Stimulated activated memory B cell treated with anti-CD40 and anti-IgM and Interleukin-4, amounts not matched to agents 10 μg/mL and 1 μg/mL and 100 μg/mL, for 72 hours (primary cell): ENCODE results near the gene ITGB3.
"Not testable (repeated sequence)": the region's sequence is repeated elsewhere in the genome, so short reads cannot be mapped to it uniquely, and the experiment has no call there.

Experiments
- ATAC-seq: fragments of 150-1000 bp; cut with Tn5 transposase; 2 replicates; pipeline ENCODE4 v1.10.0; 2021
- H3K27ac Mint-ChIP-seq: one replicate; pipeline ENCODE4 v1.8.0; 2022; ENCODE audit warnings: mild to moderate bottlenecking, mixed read lengths
- H3K27me3 Mint-ChIP-seq: one replicate; pipeline ENCODE4 v1.8.0; 2022; ENCODE audit warnings: mixed read lengths
- H3K36me3 Mint-ChIP-seq: one replicate; pipeline ENCODE4 v1.8.0; 2022; ENCODE audit warnings: mixed read lengths
- H3K4me1 Mint-ChIP-seq: one replicate; pipeline ENCODE4 v1.8.0; 2022; ENCODE audit warnings: mixed read lengths
- H3K4me3 Mint-ChIP-seq: one replicate; pipeline ENCODE4 v1.8.0; 2022; ENCODE audit warnings: mild to moderate bottlenecking, moderate library complexity, mixed read lengths
- H3K9me3 Mint-ChIP-seq: one replicate; pipeline ENCODE4 v1.8.0; 2022; ENCODE audit warnings: mixed read lengths

Gene ITGB3

GRCh38 chr17:47217279-47217678, 36.3 kb upstream of the ITGB3 start:
- H3K27ac Mint-ChIP-seq, H3K4me3 Mint-ChIP-seq, H3K36me3 Mint-ChIP-seq, H3K9me3 Mint-ChIP-seq, ATAC-seq: not testable (repeated sequence)
- H3K27me3 Mint-ChIP-seq, result peaks cover 13% of the 10 kb centered on the region
- peaks cover 38% of the 10 kb centered on the region for H3K4me1 Mint-ChIP-seq

- H3K27ac Mint-ChIP-seq, result no peak overlapping the region
- no peaks in the 10 kb centered on the region for H3K36me3 Mint-ChIP-seq
- H3K4me1 Mint-ChIP-seq, result peaks cover 30% of the 10 kb centered on the region
- no peak overlapping the region for H3K4me3 Mint-ChIP-seq
- peaks cover 13% of the 10 kb centered on the region for H3K27me3 Mint-ChIP-seq
- no peak for ATAC-seq
- H3K9me3 Mint-ChIP-seq, result peaks cover 4% of the 10 kb centered on the region
These were observed 34.7 kb upstream of the ITGB3 start for GRCh38 chr17:47218896-47219430.

- H3K27ac Mint-ChIP-seq, result no peak overlapping the region
- peaks cover 6% of the 10 kb centered on the region for H3K9me3 Mint-ChIP-seq
- no peak overlapping the region for H3K4me3 Mint-ChIP-seq
- no peaks in the 10 kb centered on the region for H3K36me3 Mint-ChIP-seq
- H3K4me1 Mint-ChIP-seq, result peaks cover 30% of the 10 kb centered on the region
- peak; percentile 16 for ATAC-seq
- peaks cover 13% of the 10 kb centered on the region for H3K27me3 Mint-ChIP-seq
These were observed 33.8 kb upstream of the ITGB3 start for GRCh38 chr17:47219621-47220475.

GRCh38 chr17:47220531-47220999, 33.1 kb upstream of the ITGB3 start:
- no peak for ATAC-seq
- peaks cover 30% of the 10 kb centered on the region for H3K4me1 Mint-ChIP-seq
- H3K27me3 Mint-ChIP-seq, result peaks cover 13% of the 10 kb centered on the region
- no peak overlapping the region for H3K27ac Mint-ChIP-seq
- no peaks in the 10 kb centered on the region for H3K36me3 Mint-ChIP-seq
- peaks cover 6% of the 10 kb centered on the region for H3K9me3 Mint-ChIP-seq
- no peak overlapping the region for H3K4me3 Mint-ChIP-seq

GRCh38 chr17:47221154-47221553, 32.5 kb upstream of the ITGB3 start:
- Mint-ChIP-seq H3K27ac (no peak overlapping the region), H3K27me3 (peaks cover 13% of the 10 kb centered on the region), H3K36me3 (no peaks in the 10 kb centered on the region), H3K4me3 (no peak overlapping the region), H3K9me3 (peaks cover 6% of the 10 kb centered on the region), H3K4me1 (peaks cover 30% of the 10 kb centered on the region)
- ATAC-seq, result no peak

- Mint-ChIP-seq H3K36me3 (no peaks in the 10 kb centered on the region), H3K27me3 (peaks cover 13% of the 10 kb centered on the region), H3K4me1 (peaks cover 30% of the 10 kb centered on the region), H3K27ac (no peak overlapping the region), H3K9me3 (peaks cover 6% of the 10 kb centered on the region), H3K4me3 (no peak overlapping the region)
- ATAC-seq, result no peak
These were observed 31.6 kb upstream of the ITGB3 start for GRCh38 chr17:47222047-47222446.

- no peaks in the 10 kb centered on the region for H3K36me3 Mint-ChIP-seq
- no peak overlapping the region for H3K4me3 Mint-ChIP-seq
- peaks cover 30% of the 10 kb centered on the region for H3K4me1 Mint-ChIP-seq
- H3K9me3 Mint-ChIP-seq, result peaks cover 6% of the 10 kb centered on the region
- no peak for ATAC-seq
- H3K27ac Mint-ChIP-seq, result peak overlapping the region; percentile 3
- H3K27me3 Mint-ChIP-seq, result peaks cover 13% of the 10 kb centered on the region
These were observed 30.6 kb upstream of the ITGB3 start for GRCh38 chr17:47223007-47223406.

GRCh38 chr17:47223460-47223859, 30.2 kb upstream of the ITGB3 start:
- Mint-ChIP-seq H3K4me1 (peaks cover 28% of the 10 kb centered on the region), H3K4me3 (no peak overlapping the region), H3K9me3 (peaks cover 6% of the 10 kb centered on the region), H3K27ac (peak overlapping the region; percentile 3), H3K27me3 (peaks cover 13% of the 10 kb centered on the region), H3K36me3 (no peaks in the 10 kb centered on the region)
- no peak for ATAC-seq

GRCh38 chr17:47224077-47224476, 29.6 kb upstream of the ITGB3 start:
- ATAC-seq, H3K27ac Mint-ChIP-seq, H3K9me3 Mint-ChIP-seq, H3K4me3 Mint-ChIP-seq, H3K36me3 Mint-ChIP-seq: not testable (repeated sequence)
- Mint-ChIP-seq H3K27me3 (peaks cover 13% of the 10 kb centered on the region), H3K4me1 (peaks cover 22% of the 10 kb centered on the region)

GRCh38 chr17:47224966-47225365, 28.7 kb upstream of the ITGB3 start:
- H3K27ac Mint-ChIP-seq, result no peak overlapping the region
- no peak for ATAC-seq
- H3K27me3 Mint-ChIP-seq, result peaks cover 13% of the 10 kb centered on the region
- no peak overlapping the region for H3K4me3 Mint-ChIP-seq
- H3K9me3 Mint-ChIP-seq, result peaks cover 6% of the 10 kb centered on the region
- H3K4me1 Mint-ChIP-seq, result peaks cover 23% of the 10 kb centered on the region
- H3K36me3 Mint-ChIP-seq, result no peaks in the 10 kb centered on the region

GRCh38 chr17:47225436-47225858, 28.2 kb upstream of the ITGB3 start:
- Mint-ChIP-seq H3K4me3 (no peak overlapping the region), H3K4me1 (peaks cover 23% of the 10 kb centered on the region), H3K27me3 (peaks cover 13% of the 10 kb centered on the region), H3K27ac (no peak overlapping the region), H3K9me3 (peaks cover 6% of the 10 kb centered on the region), H3K36me3 (no peaks in the 10 kb centered on the region)
- no peak for ATAC-seq

GRCh38 chr17:47225911-47226688, 27.5 kb upstream of the ITGB3 start:
- no peaks in the 10 kb centered on the region for H3K36me3 Mint-ChIP-seq

GRCh38 chr17:47227862-47228261, 25.8 kb upstream of the ITGB3 start:
- Mint-ChIP-seq H3K36me3 (no peaks in the 10 kb centered on the region), H3K4me3 (no peak overlapping the region), H3K9me3 (peaks cover 6% of the 10 kb centered on the region), H3K27ac (no peak overlapping the region), H3K4me1 (peaks cover 25% of the 10 kb centered on the region), H3K27me3 (no peaks in the 10 kb centered on the region)
- no peak for ATAC-seq

More at GRCh38 chr17:47225911-47226688, 27.5 kb upstream of the ITGB3 start:
- Mint-ChIP-seq H3K4me3 (no peak overlapping the region), H3K27ac (no peak overlapping the region), H3K9me3 (peaks cover 6% of the 10 kb centered on the region), H3K27me3 (peaks cover 12% of the 10 kb centered on the region), H3K4me1 (peaks cover 26% of the 10 kb centered on the region)
- no peak for ATAC-seq

- Mint-ChIP-seq H3K27me3 (no peaks in the 10 kb centered on the region), H3K4me3 (peak overlapping the region; percentile 72), H3K4me1 (peaks cover 25% of the 10 kb centered on the region), H3K27ac (peak overlapping the region; percentile 21), H3K9me3 (no peaks in the 10 kb centered on the region), H3K36me3 (no peaks in the 10 kb centered on the region)
- ATAC-seq, result peak; percentile 77
These were observed 23.8 kb upstream of the ITGB3 start for GRCh38 chr17:47229535-47230443.
